Thymus (tissue), 11 donors: ENCODE data around the gene ATG7. TPM values are rescaled to one million over a fixed set of nuclear protein-coding genes. Genes with fewer than 3 reads are reported as not detected.
"Not testable (repeated sequence)": the region's sequence is repeated elsewhere in the genome, so short reads cannot be mapped to it uniquely, and the experiment has no call there.

Source experiments
- DNase-seq, 9 donors: peaks; one replicate each; pipeline ENCODE4 v3.0.0-alpha.2; 2013; ENCODE audit warnings: low spot score in 9 of 9, low read depth in 6 of 9, missing footprints in 1 of 9
- H3K27ac ChIP-seq, 2 donors: one replicate each; pipeline ENCODE4 v1.5.1; 2013; ENCODE audit warnings: control low read depth in 1 of 2, low read depth in 1 of 2, low read length in 1 of 2, mild to moderate bottlenecking in 1 of 2, moderate library complexity in 1 of 2
- H3K27me3 ChIP-seq, 2 donors: one replicate each; pipeline ENCODE4 v1.5.1; 2013; ENCODE audit warnings: low read length in 1 of 2; ENCODE audit not compliant: control insufficient read depth in 2 of 2, insufficient read depth in 1 of 2
- H3K36me3 ChIP-seq, 2 donors: one replicate each; pipeline ENCODE4 v1.5.1; 2013; ENCODE audit warnings: low read length in 1 of 2, mild to moderate bottlenecking in 1 of 2, moderate library complexity in 1 of 2; ENCODE audit not compliant: control insufficient read depth in 2 of 2, insufficient read depth in 2 of 2
- H3K4me1 ChIP-seq, 2 donors: one replicate each; pipeline ENCODE4 v1.5.1; 2013; ENCODE audit warnings: low read length in 2 of 2; ENCODE audit not compliant: control insufficient read depth in 2 of 2, insufficient read depth in 2 of 2
- H3K4me3 ChIP-seq, 2 donors: one replicate each; pipeline ENCODE4 v1.5.1; 2013; ENCODE audit warnings: low read length in 2 of 2, control low read depth in 1 of 2, mild to moderate bottlenecking in 1 of 2
- H3K9me3 ChIP-seq, 2 donors: one replicate each; pipeline ENCODE4 v1.5.1; 2013; ENCODE audit warnings: low read length in 1 of 2, mild to moderate bottlenecking in 1 of 2; ENCODE audit not compliant: control insufficient read depth in 2 of 2, insufficient read depth in 1 of 2
- WGBS: extraction: QIAGEN DNeasy Blood & Tissue Kit; methylation state at CpG from one replicate; pipeline ENCODE4 v1.1.7; 2013; 5-methylcytosine and 5-hydroxymethylcytosine counted together
- polyA plus RNA-seq: library from polyadenylated mRNA; stranded (reverse); fragments of 200-250 nt; gene quantifications from one replicate; pipeline ENCODE4 v1.2.3, GENCODE V29; 2013
- total RNA-seq: library from RNA; stranded (reverse); fragments of 120-200 nt; gene quantifications from one replicate; pipeline ENCODE4 v1.2.4, GENCODE V29; 2013
- donor health status: healthy.

ATG7 gene
- total and polyA plus RNA-seq, 2 donors: 9.0 to 21.7 TPM

GRCh38 chr3:11494131-11494916 lies 222.1 kb downstream of the ATG7 start:
- no peak for DNase-seq
- Histone ChIP-seq H3K36me3 (no peaks in the 10 kb centered on the region), H3K4me3 (no peak overlapping the region), H3K27me3 (no peaks in the 10 kb centered on the region), H3K9me3 (peaks cover 0 to 9% of the 10 kb centered on the region in 2 donors), H3K4me1 (peaks cover 0 to 3% of the 10 kb centered on the region in 2 donors), H3K27ac (no peak overlapping the region)
- WGBS: 99% methylated on average over 6 of the region's 6 CpGs

GRCh38 chr3:11495948-11496557 lies 223.9 kb downstream of the ATG7 start:
- H3K4me3 ChIP-seq: no peak overlapping the region
- WGBS: 96% methylated on average over 11 of the region's 11 CpGs
- DNase-seq: no peak

GRCh38 chr3:11498177-11498576 lies 226.0 kb downstream of the ATG7 start:
- no peaks in the 10 kb centered on the region for H3K9me3 ChIP-seq
- no peak overlapping the region for H3K27ac ChIP-seq
- DNase-seq: no peak
- WGBS: 96% methylated on average over 2 of the region's 2 CpGs
- peaks cover 0 to 3% of the 10 kb centered on the region in 2 donors for H3K4me1 ChIP-seq
- no peaks in the 10 kb centered on the region for H3K27me3 ChIP-seq
- H3K36me3 ChIP-seq: no peaks in the 10 kb centered on the region
- H3K4me3 ChIP-seq: no peak overlapping the region

More at GRCh38 chr3:11495948-11496557, 223.9 kb downstream of the ATG7 start:
- Histone ChIP-seq H3K27ac (no peak overlapping the region), H3K9me3 (peaks cover 0 to 9% of the 10 kb centered on the region in 2 donors), H3K36me3 (no peaks in the 10 kb centered on the region), H3K4me1 (peaks cover 0 to 3% of the 10 kb centered on the region in 2 donors), H3K27me3 (no peaks in the 10 kb centered on the region)

GRCh38 chr3:11498646-11499045 lies 226.4 kb downstream of the ATG7 start:
- Histone ChIP-seq H3K4me3 (no peak overlapping the region), H3K27me3 (no peaks in the 10 kb centered on the region), H3K9me3 (no peaks in the 10 kb centered on the region), H3K4me1 (peaks cover 0 to 3% of the 10 kb centered on the region in 2 donors), H3K36me3 (no peaks in the 10 kb centered on the region), H3K27ac (no peak overlapping the region)
- WGBS: 87% methylated on average over 1 of the region's 1 CpG
- DNase-seq: no peak

GRCh38 chr3:11499144-11499543 lies 226.9 kb downstream of the ATG7 start:
- peaks cover 0 to 3% of the 10 kb centered on the region in 2 donors for H3K4me1 ChIP-seq
- H3K9me3 ChIP-seq: no peaks in the 10 kb centered on the region
- no peak overlapping the region for H3K27ac ChIP-seq
- no peak overlapping the region for H3K4me3 ChIP-seq
- WGBS: 95% methylated on average over 6 of the region's 6 CpGs
- H3K27me3 ChIP-seq: no peaks in the 10 kb centered on the region
- DNase-seq: no peak
- H3K36me3 ChIP-seq: no peaks in the 10 kb centered on the region

GRCh38 chr3:11502413-11502812 lies 230.2 kb downstream of the ATG7 start:
- not testable (repeated sequence) for H3K27ac ChIP-seq, DNase-seq, H3K4me3 ChIP-seq, H3K4me1 ChIP-seq, H3K36me3 ChIP-seq, H3K27me3 ChIP-seq, H3K9me3 ChIP-seq
- WGBS: no CpG with 5 or more reads among the region's 3 CpGs

GRCh38 chr3:11507719-11508118 lies 235.5 kb downstream of the ATG7 start:
- Histone ChIP-seq H3K9me3 (no peaks in the 10 kb centered on the region), H3K27ac (no peak overlapping the region), H3K27me3 (no peaks in the 10 kb centered on the region), H3K4me3 (no peak overlapping the region), H3K36me3 (no peaks in the 10 kb centered on the region), H3K4me1 (peaks cover 0 to 18% of the 10 kb centered on the region in 2 donors)
- DNase-seq: no peak

GRCh38 chr3:11508346-11509172 lies 236.4 kb downstream of the ATG7 start:
- peak overlapping the region in 1 of 2 donors; percentile 24 for H3K27ac ChIP-seq
- H3K4me3 ChIP-seq: no peak overlapping the region
- no peaks in the 10 kb centered on the region for H3K9me3 ChIP-seq
- H3K4me1 ChIP-seq: peaks cover 0 to 18% of the 10 kb centered on the region in 2 donors
- WGBS: 97% methylated on average over 5 of the region's 5 CpGs
- H3K36me3 ChIP-seq: no peaks in the 10 kb centered on the region
- no peaks in the 10 kb centered on the region for H3K27me3 ChIP-seq
- DNase-seq: no peak
